SU-DHL-6 (cell line): Measurements from ENCODE around the gene MIXL1.

Experiments used
- H2AFZ ChIP-seq: fragments of 200-600 bp; sonication (generic); 2 replicates; pipeline ENCODE4 v1.6.1; 2014; ENCODE audit warnings: low read depth, mild to moderate bottlenecking, moderate library complexity, mixed read lengths, antibody characterized with exemption, low read length; ENCODE audit not compliant: severe bottlenecking
- H3F3A ChIP-seq: fragments of 200-600 bp; shearing (Covaris generic); 2 replicates; pipeline ENCODE4 v1.6.0; 2016; ENCODE audit warnings: antibody characterized with exemption, mild to moderate bottlenecking; ENCODE audit not compliant: insufficient read depth
- H3K27ac ChIP-seq: fragments of 200-600 bp; sonication (generic); 2 replicates; pipeline ENCODE4 v1.5.1; 2016; ENCODE audit warnings: low read depth, mild to moderate bottlenecking, low read length, moderate library complexity, mixed read lengths
- H3K27me3 ChIP-seq: fragments of 200-600 bp; sonication (generic), shearing (Covaris generic); 2 replicates; pipeline ENCODE4 v1.6.0; 2014; ENCODE audit warnings: mild to moderate bottlenecking, low read length
- H3K36me3 ChIP-seq: fragments of 200-600 bp; sonication (generic); 2 replicates; pipeline ENCODE4 v1.6.1; 2014; ENCODE audit warnings: mild to moderate bottlenecking, low read length, mixed read lengths
- H3K4me2 ChIP-seq: fragments of 300-600, 200-600 bp; shearing (Covaris generic), sonication (generic); 2 replicates; pipeline ENCODE4 v1.6.0; 2014; ENCODE audit warnings: low read length, low read depth, mild to moderate bottlenecking; ENCODE audit not compliant: poor library complexity, severe bottlenecking
- H3K4me3 ChIP-seq: fragments of 200-600 bp; sonication (generic); 2 replicates; pipeline ENCODE4 v1.5.1; 2014; ENCODE audit warnings: antibody characterized with exemption, low read length, mild to moderate bottlenecking, mixed read lengths; ENCODE audit not compliant: insufficient read depth, poor library complexity, severe bottlenecking
- H3K79me2 ChIP-seq: fragments of 200-600 bp; sonication (generic); 2 replicates; pipeline ENCODE4 v1.6.1; 2014; ENCODE audit warnings: mild to moderate bottlenecking, low read length, moderate library complexity; ENCODE audit not compliant: insufficient read depth
- H3K9ac ChIP-seq: fragments of 200-600 bp; sonication (generic); 2 replicates; pipeline ENCODE4 v1.7.0; 2014; ENCODE audit warnings: mild to moderate bottlenecking, low read length
- H3K9me2 ChIP-seq: fragments of 200-600 bp; sonication (generic); replicated peaks from 2 replicates; pipeline ENCODE4 v1.6.1; 2014; ENCODE audit warnings: low read length; ENCODE audit not compliant: insufficient read depth
- H3K9me3 ChIP-seq: fragments of 200-600 bp; sonication (generic); 2 replicates; pipeline ENCODE4 v1.6.1; 2014; ENCODE audit warnings: low read length, mixed read lengths; ENCODE audit not compliant: insufficient read depth
- H4K20me1 ChIP-seq: fragments of 200-600 bp; sonication (generic); 2 replicates; pipeline ENCODE4 v1.6.1; 2014; ENCODE audit warnings: low read depth, mild to moderate bottlenecking, antibody characterized with exemption, low read length, moderate library complexity, mixed read lengths
- CTCF ChIP-seq: fragments of 200-600 bp; sonication (generic); IDR thresholded peaks from one replicate; pipeline ENCODE4 v1.5.1; 2017; ENCODE audit warnings: antibody characterized with exemption, mild to moderate bottlenecking, low read length, moderate library complexity; ENCODE audit not compliant: insufficient read depth, poor library complexity, severe bottlenecking
- EZH2phosphoT487 ChIP-seq: fragments of 200-600 bp; sonication (generic), shearing (Covaris generic); conservative IDR thresholded peaks from 2 replicates; pipeline ENCODE4 v1.6.1; 2018; ENCODE audit warnings: mild to moderate bottlenecking, antibody characterized with exemption, low read length, moderate library complexity, mixed read lengths

The MIXL1 gene

GRCh38 chr1:226220473-226221189 lies 2.8 kb upstream of the MIXL1 start:
- H3K27ac ChIP-seq, result no peak overlapping the region
- peaks cover 7% of the 10 kb centered on the region for H3F3A ChIP-seq
- H3K9me2 ChIP-seq, result no peaks in the 10 kb centered on the region
- no peaks in the 10 kb centered on the region for H3K79me2 ChIP-seq
- no peaks in the 10 kb centered on the region for H3K9me3 ChIP-seq
- no peak overlapping the region for H3K4me2 ChIP-seq
- no peaks in the 10 kb centered on the region for H3K27me3 ChIP-seq
- no peaks in the 10 kb centered on the region for H4K20me1 ChIP-seq
- H2AFZ ChIP-seq, result no peak overlapping the region
- no peaks in the 10 kb centered on the region for H3K36me3 ChIP-seq
- no peak for TF ChIP-seq EZH2phosphoT487
- TF ChIP-seq CTCF, result no peak
- no peak overlapping the region for H3K4me3 ChIP-seq
- H3K9ac ChIP-seq, result no peak overlapping the region

- no peaks in the 10 kb centered on the region for H4K20me1 ChIP-seq
- no peak overlapping the region for H2AFZ ChIP-seq
- no peak for TF ChIP-seq CTCF
- TF ChIP-seq EZH2phosphoT487, result no peak
- no peak overlapping the region for H3K27ac ChIP-seq
- H3K4me2 ChIP-seq, result no peak overlapping the region
- no peaks in the 10 kb centered on the region for H3K9me2 ChIP-seq
- no peaks in the 10 kb centered on the region for H3K36me3 ChIP-seq
- H3K9ac ChIP-seq, result no peak overlapping the region
- no peaks in the 10 kb centered on the region for H3K79me2 ChIP-seq
- H3K27me3 ChIP-seq, result no peaks in the 10 kb centered on the region
- H3K9me3 ChIP-seq, result no peaks in the 10 kb centered on the region
- peaks cover 15% of the 10 kb centered on the region for H3F3A ChIP-seq
- H3K4me3 ChIP-seq, result no peak overlapping the region
Measured at GRCh38 chr1:226222686-226223085, 778 bp upstream of the MIXL1 start.

GRCh38 chr1:226223786-226224244 lies 351 bp downstream of the MIXL1 start:
- peak overlapping the region; percentile 41 for H3K9ac ChIP-seq
- peaks cover 15% of the 10 kb centered on the region for H3F3A ChIP-seq
- H3K27ac ChIP-seq, result no peak overlapping the region
- no peaks in the 10 kb centered on the region for H3K36me3 ChIP-seq
- no peak for TF ChIP-seq EZH2phosphoT487
- TF ChIP-seq CTCF, result no peak
- H3K9me3 ChIP-seq, result no peaks in the 10 kb centered on the region
- no peaks in the 10 kb centered on the region for H4K20me1 ChIP-seq
- peak overlapping the region; percentile 63 for H3K4me2 ChIP-seq
- no peaks in the 10 kb centered on the region for H3K9me2 ChIP-seq
- H2AFZ ChIP-seq, result peak overlapping the region; percentile 58
- H3K79me2 ChIP-seq, result no peaks in the 10 kb centered on the region
- peak overlapping the region; percentile 45 for H3K4me3 ChIP-seq
- no peaks in the 10 kb centered on the region for H3K27me3 ChIP-seq
